Pancreas (tissue), 10 donors: ENCODE measurements around the gene POLE3. TPM values are rescaled to one million over a fixed set of nuclear protein-coding genes. Genes with fewer than 3 reads are reported as not detected.

Experiments
- ATAC-seq, 4 donors: fragments of 200-7000 bp; cut with Tn5 transposase; one replicate each; pipeline versions ENCODE4 v1.8.0 to v1.9.1; 2020; ENCODE audit warnings: mild to moderate bottlenecking in 4 of 4, moderate library complexity in 4 of 4
- DNase-seq, 6 donors: peaks; one replicate each; pipeline ENCODE4 v3.0.0-alpha.2; 2020
- FAIRE-seq: peaks from 2 replicates; lab custom pipeline; 2012; peaks lifted over from hg19 to GRCh38; lab: Jason Lieb, UNC
- H3K27ac ChIP-seq, 4 donors: fragments of 200-600 bp; sonication (generic); 1 replicate in 3 of 4; 2 replicates in 1 of 4; pipeline versions ENCODE4 v1.5.0 to v1.8.0; 2020
- H3K27me3 ChIP-seq, 4 donors: fragments of 200-600 bp; one replicate each; pipeline ENCODE4 v1.8.0; 2021
- H3K36me3 ChIP-seq, 3 donors: fragments of 200-600 bp; sonication (generic) in 1 of 3; one replicate each; pipeline versions ENCODE4 v1.5.0 to v1.8.0; 2020 to 2021
- H3K4me1 ChIP-seq, 3 donors: fragments of 200-600 bp; one replicate each; pipeline ENCODE4 v1.8.0; 2021
- H3K4me3 ChIP-seq, 4 donors: fragments of 200-600 bp; sonication (generic) in 2 of 4; one replicate each; pipeline versions ENCODE4 v1.5.0 to v1.8.0; 2020 to 2021
- H3K9me3 ChIP-seq, 4 donors: fragments of 200-600 bp; one replicate each; pipeline ENCODE4 v1.8.0; 2021
- CTCF ChIP-seq, 4 donors: fragments of 200-600 bp; sonication (generic) in 3 of 4; IDR thresholded peaks; one replicate each; pipeline versions ENCODE4 v1.5.0 to v1.8.0; 2021; ENCODE audit warnings: antibody characterized with exemption in 4 of 4
- WGBS, 2 donors: extraction: QIAGEN DNeasy Blood & Tissue Kit; methylation state at CpG; one replicate each; pipeline ENCODE4 v1.1.7; 2013; 5-methylcytosine and 5-hydroxymethylcytosine counted together
- intact Hi-C, 3 donors: fragments of 100-400 bp; cut with DNase I; formaldehyde crosslinking; loops; one replicate each; pipeline versions ENCODE4 v1.11.1 to v1.14.2; 2022
- polyA plus RNA-seq, 2 donors: library from polyadenylated mRNA; stranded (reverse); fragments of 200-250 nt; gene quantifications; one replicate each; pipeline ENCODE4 v1.2.3, GENCODE V29; 2013
- total RNA-seq, 6 donors: library from RNA; stranded (reverse); fragmentation: NEBNext Ultra II Directional in 4 of 6; extraction: Animal tissue kit (Norgen Biotek cat#: 25700) in 4 of 6; gene quantifications; one replicate each; pipeline versions ENCODE4 v1.2.1 to v1.2.4, GENCODE V29; 2021 to 2023
- donor health status: healthy with polysubstance abuse.
- donor health status: DM: no; HTN: no; CAD: no; lungs with moderate emphysema.
- donor health status: DM: no; HTN: no; CAD: no.
- donor health status: control.
- donor health status: control.
- donor health status: Bipolar disorder and iron deficiency.
- donor health status: DM: yes; HTN: yes; CAD: no.
- donor health status: DM: no; HTN: no; CAD: no.
- donor health status: DM: no; HTN: no; CAD: no.
- donor health status: DM: yes; HTN: yes; CAD: no.

The POLE3 gene
- 10 to 100 TPM in 5 of 6 donors, 1 to 10 TPM in 1; 8.7 to 19.1 (median 14.0) TPM for total RNA-seq
- 10 to 100 TPM in 1 of 2 donors, 1 to 10 TPM in 1; 9.1 to 14.3 TPM for polyA plus RNA-seq

- peaks cover 5 to 13% (median 10%) of the 10 kb centered on the region in 3 donors for H3K4me1 ChIP-seq
- no peak for FAIRE-seq
- H3K36me3 ChIP-seq: peaks cover 0 to 6% (median 3%) of the 10 kb centered on the region in 3 donors
- WGBS, 2 donors: 0% methylated on average over 61 of the region's 61 CpGs
- H3K4me3 ChIP-seq: peak within 1 kb of the TSS; percentile 53 to 89 (median 74)
- H3K9me3 ChIP-seq: no peaks in the 10 kb centered on the region
- peak within 1 kb of the TSS; percentile 81 to 98 (median 90) for H3K27ac ChIP-seq
- ATAC-seq: peak; percentile 95 to 98 (median 96)
- TF ChIP-seq CTCF (IDR thresholded peaks at IDR 0.05): no peak
- intact Hi-C loops: no loop called here
- H3K27me3 ChIP-seq: no peaks in the 10 kb centered on the region
- peak; percentile 91 to 95 (median 94) for DNase-seq
These were observed at the start of gene POLE3, which contains the start of gene C9orf43 for GRCh38 chr9:113410207-113410864. POLE3 (minus strand) TSS chr9:113410675; CDS start chr9:113410293, 382 bp downstream. C9orf43 (plus strand) TSS chr9:113410747; CDS start chr9:113413494, 2,747 bp downstream.

GRCh38 chr9:113456235-113456634 lies 45.8 kb upstream of the POLE3 start:
- intact Hi-C loops: no loop called here
- no peaks in the 10 kb centered on the region for H3K36me3 ChIP-seq
- FAIRE-seq: no peak

GRCh38 chr9:113454914-113455761 lies 44.7 kb upstream of the POLE3 start:
- ATAC-seq (peak; percentile 88 to 97 (median 96)), DNase-seq (peak in 3 of 6 donors; percentile 43 to 64 (median 48)), FAIRE-seq (no peak)
- H3K4me3 ChIP-seq: no peak overlapping the region
- 34% methylated on average over 5 of the region's 5 CpGs for WGBS, 2 donors
- intact Hi-C loops: no loop called here
- peaks cover 9 to 19% (median 18%) of the 10 kb centered on the region in 3 donors for H3K4me1 ChIP-seq
- no peaks in the 10 kb centered on the region for H3K9me3 ChIP-seq
- no peak for TF ChIP-seq CTCF (IDR thresholded peaks at IDR 0.05)
- H3K27ac ChIP-seq: peak overlapping the region; percentile 39 to 74 (median 60)
- no peaks in the 10 kb centered on the region for H3K36me3 ChIP-seq
- no peaks in the 10 kb centered on the region for H3K27me3 ChIP-seq

More at GRCh38 chr9:113456235-113456634, 45.8 kb upstream of the POLE3 start:
- H3K9me3 ChIP-seq: no peaks in the 10 kb centered on the region
- H3K4me1 ChIP-seq: peaks cover 9 to 19% (median 18%) of the 10 kb centered on the region in 3 donors
- DNase-seq (no peak), ATAC-seq (no peak)
- no peak overlapping the region for H3K4me3 ChIP-seq
- TF ChIP-seq CTCF (IDR thresholded peaks at IDR 0.05): no peak
- H3K27ac ChIP-seq: peak overlapping the region in 2 of 4 donors; percentile 39 to 74
- no peaks in the 10 kb centered on the region for H3K27me3 ChIP-seq
- 92 to 98% methylated on average over 2 of the region's 2 CpGs for WGBS, 2 donors

GRCh38 chr9:113452113-113452605 lies 41.7 kb upstream of the POLE3 start:
- H3K4me3 ChIP-seq: no peak overlapping the region
- H3K36me3 ChIP-seq: no peaks in the 10 kb centered on the region
- H3K4me1 ChIP-seq: peaks cover 9 to 19% (median 18%) of the 10 kb centered on the region in 3 donors
- no peak for TF ChIP-seq CTCF (IDR thresholded peaks at IDR 0.05)
- H3K9me3 ChIP-seq: no peaks in the 10 kb centered on the region
- FAIRE-seq: no peak
- no peaks in the 10 kb centered on the region for H3K27me3 ChIP-seq
- ATAC-seq: no peak
- DNase-seq: no peak
- intact Hi-C loops: no loop called here
- H3K27ac ChIP-seq: no peak overlapping the region
- 77 to 81% methylated on average over 4 of the region's 4 CpGs for WGBS, 2 donors
